Endometrium (tissue), 2 donors: ENCODE data around the gene BRSK2.

ENCODE experiments used
- FAIRE-seq: peaks from 2 replicates; lab custom pipeline; 2012; peaks lifted over from hg19 to GRCh38; lab: Jason Lieb, UNC
- donor health status: control.
- donor health status: control.

Gene BRSK2

DNA sequence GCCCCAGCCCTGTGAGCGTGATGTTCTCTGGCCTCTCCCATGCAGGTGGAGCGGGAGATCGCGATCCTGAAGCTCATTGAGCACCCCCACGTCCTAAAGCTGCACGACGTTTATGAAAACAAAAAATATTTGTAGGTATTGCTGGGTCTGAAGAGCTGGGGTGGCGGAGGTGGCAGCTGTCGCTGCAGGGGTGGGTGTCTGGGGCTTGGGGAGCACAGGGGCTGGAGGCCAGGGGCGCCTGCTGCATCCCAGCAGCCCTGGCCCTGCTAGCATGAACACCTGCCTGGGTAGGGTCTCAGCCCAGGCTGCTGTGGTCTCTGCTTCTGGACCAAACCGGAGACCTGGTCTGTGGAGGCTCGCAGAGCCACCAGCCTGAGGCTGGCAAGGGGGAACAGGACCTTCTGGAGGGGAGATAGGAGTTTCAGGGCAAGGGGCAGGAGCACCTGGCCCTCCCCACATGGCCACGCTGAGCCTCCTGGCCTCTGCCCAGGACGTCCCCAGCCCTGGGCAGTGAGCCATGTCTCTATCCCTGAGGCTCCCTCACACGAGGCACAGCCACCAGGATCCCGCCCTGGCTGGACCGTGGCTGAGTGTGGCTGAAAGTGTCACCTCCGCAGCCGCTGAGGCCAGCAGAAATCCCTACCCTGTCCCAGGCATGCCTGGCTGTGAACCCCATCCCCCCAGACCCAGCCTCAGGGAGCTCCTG lies 48.7 kb downstream of the BRSK2 start:
- FAIRE-seq, result no peak

DNA sequence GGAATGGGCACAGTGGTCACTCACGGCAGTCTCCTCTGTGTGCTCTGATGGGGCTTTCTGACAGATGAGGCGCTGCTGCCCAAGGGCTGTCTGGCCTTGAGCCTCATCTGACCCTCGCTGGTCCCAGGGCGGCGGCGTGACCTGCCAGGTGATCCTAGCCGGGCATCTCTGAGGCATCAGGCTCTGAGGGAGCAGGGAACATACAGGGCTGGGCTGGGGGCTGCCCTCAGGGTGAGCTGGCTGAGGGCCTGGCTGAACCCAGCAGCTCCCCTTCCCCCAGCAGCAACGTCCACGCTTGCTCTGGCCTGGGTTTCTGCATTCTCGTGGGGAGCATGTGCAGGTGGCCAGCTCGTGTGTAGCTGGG lies 49.2 kb downstream of the BRSK2 start:
- no peak for FAIRE-seq

DNA sequence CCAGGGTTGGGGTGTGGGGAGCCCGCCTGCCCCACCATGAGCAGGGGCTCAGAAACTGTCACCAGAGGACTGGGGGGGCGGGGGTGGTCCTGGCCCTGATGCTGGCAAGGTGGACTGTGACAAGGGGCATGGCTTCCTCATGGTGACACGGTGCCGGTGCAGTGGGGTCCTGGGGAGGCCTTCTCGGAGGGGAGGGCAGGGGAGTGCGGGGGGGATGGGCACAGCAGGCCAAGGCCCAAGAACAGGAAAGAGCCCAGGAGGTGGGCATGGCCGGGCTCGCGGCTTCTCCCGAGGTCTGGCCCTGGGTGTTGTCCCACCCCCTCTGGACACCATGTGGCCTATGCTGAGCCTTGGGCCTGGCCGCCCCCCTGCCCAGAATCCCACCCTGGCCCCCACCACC lies 49.6 kb downstream of the BRSK2 start:
- FAIRE-seq, result no peak

DNA sequence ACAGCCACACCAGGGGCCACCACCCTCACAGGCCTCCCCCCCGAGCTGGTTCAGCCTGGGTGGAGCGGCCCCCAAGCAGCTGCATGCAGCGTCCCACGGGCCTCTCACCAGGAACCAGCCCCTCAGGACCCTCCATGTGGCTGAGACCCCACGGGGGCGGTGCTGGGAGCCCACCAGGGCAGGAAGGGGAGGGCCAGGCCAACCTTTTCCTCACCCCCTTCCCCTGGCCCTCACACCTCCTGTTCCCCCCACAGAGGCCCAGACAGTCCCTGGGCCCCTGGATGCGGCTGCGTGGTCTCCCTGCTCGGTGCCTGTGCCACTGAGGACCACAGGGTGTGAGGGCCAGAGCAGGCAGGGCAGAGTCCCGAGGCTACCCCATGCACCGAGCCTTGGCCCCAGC lies 50.3 kb downstream of the BRSK2 start:
- FAIRE-seq, result no peak

DNA sequence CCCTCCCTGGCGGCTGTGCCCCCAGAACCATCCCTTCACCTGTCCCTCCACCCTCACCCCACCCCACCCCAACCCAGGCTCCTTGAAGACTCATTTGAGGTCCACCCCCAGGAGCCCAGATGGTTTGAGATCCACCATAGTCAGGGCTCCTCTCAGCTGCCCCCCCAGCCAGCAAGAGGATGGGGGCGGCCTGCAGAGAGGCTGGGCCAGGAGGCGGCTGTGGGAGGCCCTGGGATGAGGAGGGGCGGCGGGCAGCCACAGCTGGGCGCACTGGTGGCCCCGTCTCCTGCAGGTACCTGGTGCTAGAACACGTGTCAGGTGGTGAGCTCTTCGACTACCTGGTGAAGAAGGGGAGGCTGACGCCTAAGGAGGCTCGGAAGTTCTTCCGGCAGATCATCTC lies 50.8 kb downstream of the BRSK2 start:
- no peak for FAIRE-seq

DNA sequence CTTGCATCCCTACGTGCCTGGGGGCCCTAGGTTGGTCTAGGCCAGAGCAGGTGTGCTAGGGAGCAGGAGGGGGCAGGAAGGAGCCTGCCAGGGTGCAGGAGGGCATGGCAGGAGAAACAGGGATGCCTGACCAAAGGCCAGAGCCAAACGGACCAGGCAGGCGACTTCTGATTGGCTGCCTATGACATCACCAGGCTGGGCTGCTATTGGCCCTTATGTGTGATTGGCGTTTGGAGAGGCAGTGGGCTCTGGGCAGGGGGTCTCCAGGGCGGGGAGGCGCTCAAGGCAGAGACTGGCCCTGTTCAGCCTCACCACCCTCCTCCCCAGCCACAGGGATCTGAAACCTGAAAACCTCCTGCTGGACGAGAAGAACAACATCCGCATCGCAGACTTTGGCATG lies 52.4 kb downstream of the BRSK2 start:
- no peak for FAIRE-seq

DNA sequence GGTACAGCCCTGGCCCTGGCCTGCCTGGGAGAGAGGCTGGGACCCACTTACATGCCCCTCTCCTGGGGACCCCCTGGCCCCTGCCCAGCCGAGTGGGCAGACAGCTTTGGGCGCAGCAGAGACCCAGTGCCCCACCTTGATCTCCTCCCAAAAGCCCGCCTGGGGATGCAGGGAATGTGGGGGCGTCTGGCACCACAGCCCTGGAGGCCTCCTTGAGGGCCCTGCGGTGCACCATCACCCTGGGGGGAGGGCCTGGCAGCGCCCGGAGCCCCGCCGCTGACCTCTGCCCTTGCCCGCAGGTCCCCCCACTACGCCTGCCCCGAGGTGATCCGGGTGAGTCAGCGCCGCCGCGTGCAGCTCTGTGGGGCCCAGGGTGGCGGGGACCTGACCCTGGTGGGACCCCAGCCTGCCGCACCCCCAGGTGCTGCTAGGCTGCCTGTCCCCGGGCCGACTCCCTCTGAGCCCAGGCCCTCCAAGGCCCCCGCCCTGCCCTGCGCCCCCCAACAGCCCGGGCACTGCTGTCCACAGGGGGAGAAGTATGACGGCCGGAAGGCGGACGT lies 53.2 kb downstream of the BRSK2 start:
- no peak for FAIRE-seq

DNA sequence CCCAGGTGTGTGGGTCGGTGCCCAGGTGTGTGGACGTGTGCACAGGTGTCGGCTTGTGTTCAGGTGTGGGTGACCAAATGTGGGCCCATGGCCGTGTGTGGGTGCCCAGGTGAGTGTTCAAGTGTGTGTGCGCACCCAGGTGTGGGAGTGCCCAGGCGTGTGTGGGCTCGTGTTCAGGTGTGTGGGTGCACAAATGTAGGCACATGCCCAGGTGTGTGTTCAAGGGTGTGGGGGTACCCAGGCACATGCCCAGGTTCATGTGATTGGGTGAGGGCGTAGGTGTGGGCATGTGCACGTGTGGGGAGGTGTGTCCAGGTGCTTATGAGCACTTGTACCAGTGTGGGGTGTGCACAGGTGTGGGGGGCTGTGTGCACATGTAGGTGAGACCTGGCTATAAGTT lies 54.0 kb downstream of the BRSK2 start:
- FAIRE-seq, result no peak

DNA sequence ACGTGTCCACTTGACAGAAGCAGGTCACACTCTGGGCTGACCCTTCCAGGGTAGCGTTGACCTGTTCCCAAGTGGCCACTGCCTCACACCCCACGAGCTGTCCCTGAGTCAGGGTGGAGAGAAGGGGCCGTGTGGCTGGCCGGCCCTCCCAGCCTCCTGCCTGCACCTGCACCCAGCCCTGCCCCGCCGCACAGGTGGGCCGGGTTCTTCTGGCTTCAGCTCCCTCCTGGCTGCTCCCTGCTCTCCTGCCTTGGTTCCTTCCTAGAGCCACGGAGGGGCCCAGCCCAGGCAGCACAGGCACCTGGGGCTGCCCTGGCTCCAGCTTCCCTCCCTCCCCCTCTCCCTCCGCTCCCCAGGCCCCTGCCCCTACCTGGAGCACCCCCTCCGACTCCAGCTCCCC lies 54.6 kb downstream of the BRSK2 start:
- FAIRE-seq, result no peak

DNA sequence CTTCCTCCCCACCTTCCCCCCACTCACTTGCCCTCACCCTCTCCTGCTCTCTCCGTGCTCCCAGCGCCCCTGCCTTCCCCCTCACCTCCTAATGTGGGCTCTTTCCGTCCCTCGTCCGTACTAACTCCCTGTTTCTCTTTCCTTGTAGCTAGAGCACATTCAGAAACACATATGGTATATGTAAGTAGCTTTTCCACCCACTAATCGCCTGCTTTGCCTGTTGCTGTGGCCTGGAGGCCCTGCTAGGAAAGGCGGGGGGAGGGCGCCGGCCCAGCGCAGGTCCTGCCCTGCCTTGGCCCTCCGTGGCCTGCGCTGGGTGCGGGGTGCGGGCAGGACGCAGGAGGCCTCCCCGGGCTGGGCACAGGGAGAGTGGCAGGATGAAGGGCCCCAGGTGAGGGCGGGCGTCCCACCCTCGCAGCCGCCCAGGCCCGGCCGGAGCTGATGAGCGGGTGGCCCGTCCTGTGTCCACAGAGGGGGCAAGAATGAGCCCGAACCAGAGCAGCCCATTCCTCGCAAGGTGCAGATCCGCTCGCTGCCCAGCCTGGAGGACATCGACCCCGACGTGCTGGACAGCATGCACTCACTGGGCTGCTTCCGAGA lies 55.2 kb downstream of the BRSK2 start:
- FAIRE-seq, result no peak

DNA sequence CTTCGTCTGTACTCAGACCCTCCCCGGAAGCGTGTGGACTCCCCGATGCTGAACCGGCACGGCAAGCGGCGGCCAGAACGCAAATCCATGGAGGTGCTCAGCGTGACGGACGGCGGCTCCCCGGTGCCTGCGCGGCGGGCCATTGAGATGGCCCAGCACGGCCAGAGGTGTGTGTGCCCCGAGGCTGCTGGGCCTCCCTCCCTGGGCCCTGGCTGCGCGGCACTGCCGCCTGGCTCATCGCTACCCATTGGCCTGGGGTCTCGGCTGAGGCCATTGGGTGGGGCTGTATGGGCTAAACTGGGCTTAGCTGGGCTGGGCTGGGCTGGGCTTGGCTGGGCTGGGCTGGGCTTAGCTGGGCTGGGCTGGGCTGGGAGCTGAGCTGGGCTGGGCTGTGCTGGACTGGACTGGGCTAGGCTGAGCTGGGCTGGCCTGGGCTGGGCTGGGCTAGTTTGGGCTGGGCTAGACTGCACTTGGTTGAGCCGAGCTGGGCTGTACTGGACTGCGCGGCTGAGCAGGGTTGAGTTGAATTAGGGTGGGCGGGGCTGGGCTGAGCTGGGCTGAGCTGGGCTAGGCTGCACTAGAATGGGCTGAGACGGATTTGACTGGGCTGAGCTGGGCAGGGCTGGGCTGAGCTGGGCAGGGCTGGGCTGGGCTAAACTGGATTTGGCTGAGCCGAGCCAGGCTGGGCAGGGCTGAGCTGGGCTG lies 56.2 kb downstream of the BRSK2 start:
- no peak for FAIRE-seq

DNA sequence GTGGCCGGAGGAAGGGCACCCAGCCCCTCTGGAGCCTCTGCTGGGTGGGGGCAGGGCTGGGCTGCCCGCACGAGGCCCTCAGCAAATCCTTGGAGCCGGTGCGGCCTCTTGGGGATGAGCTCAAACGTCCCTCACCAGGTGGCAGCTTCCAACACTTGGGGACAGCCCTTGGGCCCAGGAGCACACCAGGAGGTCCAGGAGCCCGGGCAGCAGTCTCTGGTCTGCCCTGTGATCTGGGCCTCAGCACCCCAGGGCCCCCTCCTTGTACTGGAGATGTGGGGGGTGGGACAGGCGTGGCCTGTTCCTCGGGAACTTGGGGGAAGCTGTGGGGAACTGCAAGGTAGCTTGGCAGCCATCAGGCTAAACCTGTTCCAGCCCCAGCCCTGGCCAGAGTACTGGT lies 56.9 kb downstream of the BRSK2 start:
- no peak for FAIRE-seq

DNA sequence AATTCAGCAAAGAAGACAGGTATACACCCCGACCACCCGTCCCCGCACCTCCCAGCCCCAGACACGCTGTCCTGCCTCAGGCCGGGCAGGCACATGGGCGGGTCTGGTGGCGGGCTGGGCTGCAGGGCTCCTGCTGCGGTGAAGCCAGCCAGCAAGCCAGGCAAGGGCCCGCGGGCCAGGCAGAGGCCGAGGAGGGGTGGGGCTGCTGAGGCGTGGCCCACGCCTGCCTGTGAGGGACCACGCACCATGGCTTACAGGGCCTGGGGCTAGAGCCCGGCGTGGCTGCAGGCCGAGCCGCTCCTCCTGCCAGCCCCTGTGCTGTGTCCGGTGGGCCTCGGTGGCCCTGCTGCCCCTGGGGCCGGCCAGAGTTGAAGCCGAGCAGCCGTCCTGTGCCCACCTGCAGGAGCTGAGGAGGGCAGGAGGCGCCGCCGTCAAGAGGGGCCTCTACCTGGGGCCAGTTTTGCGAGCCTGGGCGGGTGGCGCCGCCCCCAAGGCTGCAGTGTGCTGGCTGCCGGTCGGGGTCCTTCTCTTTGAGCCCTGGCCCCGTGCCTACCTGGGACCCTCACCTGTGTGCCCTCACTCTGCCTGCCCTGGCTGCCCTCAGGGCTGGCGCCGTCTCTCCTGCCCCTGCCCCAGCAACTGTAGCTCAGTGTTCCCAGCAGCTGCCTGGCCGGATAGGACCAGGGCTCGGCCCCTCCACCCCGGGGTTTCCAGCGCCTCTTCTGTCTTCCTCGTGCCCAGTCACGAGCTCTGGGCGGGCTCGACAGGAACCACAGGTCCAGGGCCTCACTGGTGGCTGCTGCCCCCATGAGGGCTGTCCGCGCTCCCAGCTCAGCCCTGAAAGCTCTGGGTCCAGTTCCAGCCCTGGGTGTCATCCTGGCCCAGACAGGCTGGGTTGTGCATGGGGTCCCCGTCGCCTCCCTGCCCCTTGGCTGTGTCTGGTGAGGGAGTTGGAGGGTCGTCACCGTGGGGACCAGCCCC lies 58.4 kb downstream of the BRSK2 start:
- no peak for FAIRE-seq

DNA sequence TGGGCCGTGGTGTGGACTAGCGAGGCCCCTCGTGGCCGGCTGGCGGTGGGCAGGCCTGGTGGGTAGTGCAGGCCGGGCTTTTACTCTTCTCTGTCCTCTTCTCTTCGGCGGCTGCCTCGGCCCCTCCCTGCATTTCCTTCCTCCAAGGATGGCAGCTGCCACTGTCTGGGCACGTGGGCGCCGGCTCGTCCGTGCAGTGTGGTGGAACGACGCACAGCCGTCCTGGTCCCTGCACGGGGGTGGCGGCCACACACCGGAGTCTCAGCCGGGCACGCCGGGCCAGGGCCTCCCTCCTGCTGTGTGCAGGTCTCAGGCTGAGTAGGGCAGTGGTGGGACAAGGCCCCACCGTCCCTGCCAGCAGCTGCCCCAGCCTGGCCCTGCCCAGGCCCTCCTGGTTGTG lies 59.1 kb downstream of the BRSK2 start:
- FAIRE-seq, result no peak

DNA sequence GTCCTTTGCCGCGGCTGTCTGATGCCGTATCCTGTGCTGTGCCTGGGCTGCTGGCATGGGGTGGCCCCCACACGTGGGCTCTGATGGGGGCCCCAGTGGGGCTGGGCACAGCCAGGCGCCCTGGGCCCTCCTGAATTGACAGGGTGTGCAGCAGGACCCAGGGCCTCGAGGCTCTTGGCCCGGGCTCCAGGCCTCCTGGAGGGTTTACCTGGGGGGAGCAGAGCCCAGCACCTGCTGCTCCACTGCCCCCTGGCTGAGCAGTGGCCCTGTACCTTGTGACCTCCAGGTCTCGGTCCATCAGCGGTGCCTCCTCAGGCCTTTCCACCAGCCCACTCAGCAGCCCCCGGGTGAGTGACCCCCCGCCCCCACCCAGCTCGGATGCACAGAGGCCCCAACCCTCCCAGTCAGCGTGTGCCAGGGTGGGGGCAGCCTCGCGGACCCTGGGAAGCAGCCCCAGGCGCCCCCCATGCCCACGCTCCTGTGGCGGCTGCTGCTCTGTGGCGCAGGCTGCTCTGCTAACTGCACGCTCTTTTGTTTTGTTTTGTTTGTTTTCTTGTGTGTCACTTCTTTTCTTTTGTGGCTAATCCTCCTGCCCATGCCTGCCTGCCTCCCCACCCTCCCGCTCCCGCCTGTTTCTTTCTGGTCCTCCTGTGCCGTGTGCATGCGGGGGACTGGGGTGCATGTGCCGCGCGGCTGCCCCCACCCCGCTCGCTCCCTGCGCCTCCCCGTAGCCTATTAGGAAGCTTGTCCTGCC lies 59.9 kb downstream of the BRSK2 start:
- FAIRE-seq, result no peak

DNA sequence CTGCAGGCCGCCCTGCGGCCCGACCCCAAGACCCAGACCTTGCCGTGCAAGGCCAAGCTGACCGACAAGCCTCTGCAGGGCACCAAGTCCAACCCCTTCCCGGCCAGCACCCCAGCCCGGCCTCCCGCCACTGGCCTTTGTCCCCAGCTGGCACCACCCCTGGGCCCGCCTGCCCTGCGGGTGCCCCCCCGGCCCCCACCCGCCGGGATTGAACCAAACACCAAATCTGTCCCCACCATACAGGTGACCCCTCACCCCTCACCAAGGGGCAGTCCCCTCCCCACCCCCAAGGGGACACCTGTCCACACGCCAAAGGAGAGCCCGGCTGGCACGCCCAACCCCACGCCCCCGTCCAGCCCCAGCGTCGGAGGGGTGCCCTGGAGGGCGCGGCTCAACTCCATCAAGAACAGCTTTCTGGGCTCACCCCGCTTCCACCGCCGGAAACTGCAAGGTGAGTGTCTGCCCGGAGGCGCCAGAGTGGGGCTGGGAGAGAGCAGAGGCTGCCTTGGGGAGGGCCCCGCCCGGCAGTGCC lies 60.7 kb downstream of the BRSK2 start:
- no peak for FAIRE-seq

DNA sequence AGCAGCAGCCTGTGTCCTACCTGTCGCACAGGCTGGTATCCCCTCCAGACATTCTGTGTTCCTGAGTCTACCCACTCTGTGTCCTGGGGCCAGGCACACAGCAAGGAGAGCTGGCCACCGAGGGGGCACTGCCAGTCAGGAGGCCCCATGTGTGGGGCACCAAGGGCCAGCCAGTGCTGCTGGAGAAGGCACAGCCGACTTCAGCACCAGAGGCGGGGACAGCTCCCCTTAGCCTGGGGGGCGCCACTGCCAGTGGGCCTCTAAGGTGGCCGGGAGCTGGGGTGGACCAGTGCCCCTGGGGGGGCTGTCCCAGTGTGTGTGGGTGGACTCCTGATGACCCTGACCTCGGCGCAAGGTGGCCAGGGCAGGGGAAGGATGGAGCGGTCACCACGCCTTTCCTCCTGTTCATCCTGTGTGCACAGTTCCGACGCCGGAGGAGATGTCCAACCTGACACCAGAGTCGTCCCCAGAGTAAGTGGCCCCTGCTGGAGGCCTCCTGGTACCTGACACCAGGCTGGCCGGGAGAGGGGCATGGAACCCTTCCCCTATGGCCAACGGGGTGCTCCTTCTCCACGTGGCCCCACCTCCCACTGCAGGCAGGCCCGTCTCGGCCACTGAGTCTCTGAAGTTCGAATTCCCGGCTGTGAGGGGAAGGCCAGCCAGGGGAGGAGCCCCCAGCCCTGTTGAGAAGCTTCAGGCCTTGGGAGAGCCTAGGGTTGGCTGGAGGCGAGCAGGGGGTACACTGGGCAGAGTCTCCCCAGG lies 61.4 kb downstream of the BRSK2 start:
- FAIRE-seq, result no peak

DNA sequence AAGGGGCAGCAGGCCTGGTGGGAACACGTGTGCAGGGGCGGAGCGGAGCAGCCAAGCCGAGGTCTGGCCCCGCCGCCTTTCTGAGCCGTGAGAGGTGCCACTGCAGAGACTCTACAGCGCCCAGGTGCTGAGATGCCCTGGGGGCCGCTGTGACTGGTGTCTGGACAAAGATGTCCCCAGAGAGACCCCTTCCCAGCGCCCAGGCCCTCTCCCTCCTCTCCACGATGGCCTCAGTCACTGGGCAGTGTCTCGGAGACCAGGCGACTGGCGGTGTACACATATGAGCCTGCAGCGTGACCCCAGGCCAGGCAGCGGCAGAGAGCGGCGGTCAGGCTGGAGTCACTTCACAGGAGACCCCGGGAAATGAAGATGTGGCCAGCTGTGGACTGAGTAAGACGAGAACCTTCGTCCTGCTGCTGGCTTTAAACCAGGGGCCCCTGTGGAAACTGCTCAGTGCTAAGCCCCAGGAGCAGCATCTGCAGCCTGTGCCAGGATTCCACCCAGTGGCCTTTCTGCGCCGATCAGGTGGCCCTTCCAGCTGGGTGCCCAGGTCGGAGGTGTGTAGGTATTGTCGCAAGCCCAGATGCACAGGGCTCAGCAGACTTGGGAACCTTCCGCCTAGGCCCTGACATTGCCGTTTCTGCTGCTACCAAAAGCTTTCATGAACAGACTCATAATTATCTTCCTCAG lies 62.2 kb downstream of the BRSK2 start:
- no peak for FAIRE-seq

DNA sequence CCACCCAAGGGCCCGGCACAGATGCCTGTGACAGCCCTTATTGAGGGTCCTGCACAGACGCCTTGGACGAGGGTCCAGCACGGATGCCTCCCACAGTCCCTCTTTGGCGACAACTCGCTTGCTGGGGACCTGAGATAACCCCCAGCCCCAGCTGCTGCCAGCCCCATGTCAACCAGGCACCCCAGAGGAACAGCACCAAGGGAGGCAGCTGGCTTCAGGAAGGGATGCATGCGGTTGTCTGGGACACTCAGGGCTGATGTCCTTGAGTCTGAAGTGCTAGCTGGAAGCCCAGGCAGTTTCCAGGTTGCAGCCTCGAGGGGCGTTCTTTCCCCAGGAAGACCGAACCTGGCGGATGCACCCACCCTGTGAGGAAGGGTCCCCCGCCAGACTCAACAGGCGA lies 63.0 kb downstream of the BRSK2 start:
- FAIRE-seq, result no peak

DNA sequence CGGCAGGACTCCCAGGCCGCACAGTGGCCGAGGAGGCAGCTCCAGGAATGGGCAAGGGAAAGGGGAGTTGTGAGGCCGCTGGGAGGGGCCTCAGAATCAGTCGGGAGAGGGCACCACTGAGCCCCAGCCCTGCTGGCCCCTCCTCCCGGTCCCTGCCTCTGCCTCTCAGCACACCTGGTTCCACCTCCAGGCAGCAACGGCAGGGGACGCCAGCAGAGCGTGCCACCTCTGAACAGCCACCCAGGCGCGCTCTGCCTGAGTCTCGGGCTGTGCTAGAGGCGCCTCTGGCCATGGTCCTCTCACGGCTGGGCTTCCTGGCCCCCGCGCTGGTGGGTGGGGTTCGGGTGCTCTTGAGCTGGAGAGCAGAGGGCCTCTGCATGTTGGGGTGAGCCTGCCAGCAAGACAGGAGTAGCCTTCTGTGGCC lies 63.9 kb downstream of the BRSK2 start:
- FAIRE-seq, result no peak
